ENCODE measurements around the gene SHB.
A peak's percentile ranks its signal among the peaks of the same experiment; 100 is the strongest.

Gene SHB

DNA sequence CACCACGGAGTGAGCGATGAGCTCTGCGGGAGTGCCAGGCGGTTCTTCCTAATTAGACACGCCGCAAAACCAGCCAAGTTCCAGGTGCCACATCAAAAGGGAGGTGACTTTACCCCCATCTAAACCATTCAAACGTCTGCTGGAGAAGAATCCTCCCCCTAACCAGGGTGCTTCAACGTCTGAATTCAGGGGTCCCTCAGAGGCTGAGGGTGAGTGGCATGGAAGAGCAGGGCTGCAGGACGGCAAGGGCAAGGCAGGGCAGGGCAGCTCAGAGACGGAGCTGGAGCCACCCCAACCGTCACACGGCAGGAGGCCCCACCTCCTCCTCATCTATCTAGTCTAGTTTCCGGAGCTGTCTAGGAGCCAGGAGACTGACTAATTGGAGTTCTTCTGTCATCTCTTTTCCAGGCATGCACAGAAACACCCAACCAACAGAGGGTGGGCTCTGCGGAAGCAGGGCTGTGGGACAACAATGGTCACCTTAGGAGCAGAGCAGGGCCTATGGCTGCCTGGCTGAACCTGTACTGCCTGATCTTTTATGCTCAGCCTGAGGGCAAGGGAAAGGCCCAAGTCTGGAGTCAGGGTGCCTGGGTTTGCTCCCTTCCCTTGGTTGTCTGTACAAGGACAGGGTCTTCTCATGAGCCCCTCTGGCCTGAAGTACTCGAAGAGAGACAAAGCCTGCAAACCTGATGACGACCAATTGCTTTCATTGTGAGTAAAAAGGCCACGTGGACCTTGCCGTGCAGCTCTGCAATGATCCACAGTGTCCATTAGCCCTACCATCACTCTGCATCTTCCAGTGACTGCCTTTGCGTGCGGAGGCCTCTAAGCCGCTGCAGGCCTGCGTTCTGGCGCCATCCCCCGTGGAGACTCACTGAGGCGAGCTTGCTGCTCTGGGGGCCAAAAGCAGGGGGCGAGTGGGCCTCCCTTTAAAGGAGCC, 84.1 kb downstream of the SHB start:
- no peak for DNase-seq

GRCh38 chr9:37984278-37984671, 84.8 kb downstream of the SHB start:
- DNase-seq: no peak

GRCh38 chr9:37983381-37984067, 85.5 kb downstream of the SHB start:
- DNase-seq: no peak

GRCh38 chr9:37979844-37980243, 89.2 kb downstream of the SHB start:
- DNase-seq: no peak

DNA sequence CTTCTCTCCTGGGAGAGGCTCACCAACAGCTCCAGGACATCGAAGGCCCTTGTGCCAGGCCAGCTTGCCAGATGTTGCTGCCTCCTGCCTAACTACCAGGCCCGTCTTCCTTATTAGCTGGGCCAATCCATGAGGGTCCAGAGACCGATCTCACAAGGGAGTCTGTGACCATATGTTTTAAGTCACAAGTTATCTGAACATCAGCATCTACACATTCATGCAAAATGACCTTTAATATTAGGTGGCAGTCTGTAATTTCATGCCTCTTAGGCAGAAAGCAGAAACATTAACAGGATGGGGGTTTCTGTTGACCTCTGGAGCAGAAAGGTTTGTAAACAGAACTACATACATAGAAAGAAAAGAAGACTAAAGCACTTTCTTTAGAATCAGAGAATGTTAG, 90.0 kb downstream of the SHB start:
- DNase-seq: no peak

GRCh38 chr9:37978481-37978864, 90.6 kb downstream of the SHB start:
- no peak for DNase-seq

- DNase-seq: peak; percentile 39
Measured at GRCh38 chr9:37977851-37978480, 91.1 kb downstream of the SHB start.

GRCh38 chr9:37976714-37977477, 92.1 kb downstream of the SHB start:
- DNase-seq: no peak

GRCh38 chr9:37975639-37976038, 93.4 kb downstream of the SHB start:
- DNase-seq: no peak

GRCh38 chr9:37974506-37975173, 94.4 kb downstream of the SHB start:
- DNase-seq: no peak

DNA sequence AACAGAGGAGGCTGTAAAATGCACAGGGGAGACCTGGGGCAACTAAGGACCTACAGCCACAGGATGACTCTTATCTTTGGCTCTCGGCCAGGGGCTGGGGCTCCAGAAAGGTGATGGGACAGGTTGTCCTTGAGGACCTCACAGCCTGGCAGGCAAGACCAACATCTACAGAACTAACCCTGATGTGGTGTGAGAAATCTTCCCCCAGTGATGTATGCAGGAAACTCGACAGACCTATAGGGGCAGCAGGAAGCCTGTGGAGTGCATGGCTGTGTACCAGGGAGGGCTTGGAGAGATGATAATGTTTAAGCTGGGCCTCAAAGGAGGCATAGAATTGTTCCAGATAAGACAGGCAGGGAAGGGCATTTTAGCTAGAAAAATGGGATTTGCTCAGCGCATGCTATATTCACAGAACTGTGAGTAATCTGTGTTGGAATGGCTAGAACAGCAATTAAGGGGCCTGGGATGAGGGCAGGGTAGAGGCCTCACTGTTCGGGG, 96.6 kb downstream of the SHB start:
- peak; percentile 50 for DNase-seq

DNA sequence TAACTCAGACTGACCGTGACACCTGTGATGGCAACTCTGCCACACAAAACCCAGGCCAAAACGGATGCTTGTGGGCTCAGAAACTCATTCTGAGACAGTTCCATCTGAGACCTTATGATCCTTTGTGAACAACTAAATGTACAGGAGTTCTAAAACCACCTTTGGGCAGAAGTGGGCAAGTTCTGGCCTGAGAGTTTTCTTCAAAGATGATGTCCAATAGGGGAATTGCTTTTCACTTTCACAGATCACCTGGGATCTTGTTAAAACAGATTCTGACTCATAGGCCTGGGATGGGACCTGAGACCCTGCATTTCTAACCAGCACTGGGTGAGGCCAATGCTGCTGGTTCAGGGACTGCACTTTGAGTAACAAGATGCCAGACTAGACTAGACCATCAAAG, 97.3 kb downstream of the SHB start:
- no peak for DNase-seq

DNA sequence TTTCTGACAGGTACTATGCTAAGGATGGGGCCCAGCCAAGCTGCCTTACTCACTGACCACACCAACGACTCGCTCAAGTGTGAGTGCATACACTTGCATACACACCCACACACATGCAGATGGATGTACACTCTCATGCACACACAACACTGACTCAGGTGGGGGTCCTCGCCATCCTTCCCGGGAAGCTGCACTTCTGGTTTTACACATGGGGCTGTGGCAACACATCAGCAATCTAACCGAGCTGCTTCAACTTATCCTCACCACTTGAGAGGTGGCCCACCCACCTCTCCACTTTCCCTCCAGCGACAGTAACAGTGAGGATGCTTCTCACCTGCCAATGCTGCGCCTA, 97.9 kb downstream of the SHB start:
- DNase-seq: no peak

- DNase-seq: no peak
Measured at GRCh38 chr9:37970301-37971107, 98.5 kb downstream of the SHB start.

GRCh38 chr9:37969558-37970300, 99.3 kb downstream of the SHB start:
- DNase-seq: no peak

DNA sequence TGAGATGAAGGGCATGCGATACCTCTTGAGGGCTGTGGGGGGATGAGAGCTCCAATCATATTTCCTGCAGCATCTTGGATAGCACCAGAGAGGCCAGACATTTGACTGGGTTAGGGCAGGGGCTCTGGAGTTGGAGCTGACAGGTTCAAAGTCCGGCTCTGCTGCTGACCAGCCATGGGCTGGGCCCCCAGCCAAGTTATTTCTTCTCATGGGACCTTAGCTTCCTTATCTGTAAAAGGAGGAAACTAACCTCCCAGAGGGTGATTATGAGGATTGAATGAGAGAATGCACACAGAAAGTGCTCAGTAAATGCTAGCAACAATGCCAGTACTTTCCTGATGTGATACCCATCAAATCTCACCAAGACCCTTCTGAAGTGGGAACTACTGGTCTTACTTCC, 99.9 kb downstream of the SHB start:
- peak; percentile 37 for DNase-seq

- DNase-seq: peak; percentile 70
Measured at GRCh38 chr9:37968228-37968701, 100.8 kb downstream of the SHB start.

DNA sequence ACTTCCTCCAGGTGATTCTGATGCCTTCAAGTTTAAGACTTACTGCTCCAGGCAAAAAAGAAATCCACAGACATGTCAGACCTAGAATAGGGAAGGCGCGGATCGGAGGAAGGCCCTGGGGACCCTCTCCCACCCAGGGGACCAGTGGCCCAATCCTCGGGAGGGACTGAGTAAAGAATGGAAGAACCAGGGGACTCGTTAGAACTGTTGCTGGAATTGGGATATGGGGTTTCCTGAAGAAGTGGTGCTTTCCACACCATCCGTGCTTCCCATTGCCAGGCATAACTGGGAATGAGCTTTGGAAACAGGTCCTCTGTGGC, 101.3 kb downstream of the SHB start:
- no peak for DNase-seq

- DNase-seq: no peak
Measured at GRCh38 chr9:37967014-37967760, 101.8 kb downstream of the SHB start.

- DNase-seq: no peak
Measured at GRCh38 chr9:37966412-37967013, 102.5 kb downstream of the SHB start.
